WTC11 (cell line): ENCODE measurements around the gene LRRC74B.
"Not testable (repeated sequence)": the region's sequence is repeated elsewhere in the genome, so short reads cannot be mapped to it uniquely, and the experiment has no call there.

Experiments
- SP1 ChIP-seq: sonication (generic); formaldehyde crosslinking; conservative IDR thresholded peaks from 2 replicates; pipeline ENCODE4 v1.8.1; 2022; ENCODE audit warnings: missing genetic modification reagents
- TEAD1 ChIP-seq: sonication (generic); formaldehyde crosslinking; IDR thresholded peaks from 2 replicates; pipeline ENCODE4 v1.8.0; 2022; ENCODE audit warnings: mild to moderate bottlenecking, missing genetic modification reagents
- TEAD4 ChIP-seq: sonication (generic); formaldehyde crosslinking; IDR thresholded peaks from 2 replicates; pipeline ENCODE4 v1.8.0; 2022; ENCODE audit warnings: mild to moderate bottlenecking, missing genetic modification reagents
- ZNF263 ChIP-seq: sonication (generic); formaldehyde crosslinking; IDR thresholded peaks from 2 replicates; pipeline ENCODE4 v1.8.1; 2022; ENCODE audit warnings: low read depth, mild to moderate bottlenecking, moderate library complexity, missing genetic modification reagents
- TF ChIP-seq, protein P1 (sequence below): fragments of 200-600 bp; IDR thresholded peaks from 2 replicates; pipeline ENCODE4 v1.8.0; 2022; ENCODE audit warnings: antibody characterized with exemption
- TF ChIP-seq, protein P2 (sequence below): sonication (generic); formaldehyde crosslinking; IDR thresholded peaks from 2 replicates; pipeline ENCODE4 v1.8.0; 2022; ENCODE audit warnings: missing genetic modification reagents
- TF ChIP-seq, protein P3 (sequence below): sonication (generic); formaldehyde crosslinking; IDR thresholded peaks from 2 replicates; pipeline ENCODE4 v1.8.1; 2023; ENCODE audit warnings: mild to moderate bottlenecking, missing genetic modification reagents, borderline replicate concordance

DNA sequence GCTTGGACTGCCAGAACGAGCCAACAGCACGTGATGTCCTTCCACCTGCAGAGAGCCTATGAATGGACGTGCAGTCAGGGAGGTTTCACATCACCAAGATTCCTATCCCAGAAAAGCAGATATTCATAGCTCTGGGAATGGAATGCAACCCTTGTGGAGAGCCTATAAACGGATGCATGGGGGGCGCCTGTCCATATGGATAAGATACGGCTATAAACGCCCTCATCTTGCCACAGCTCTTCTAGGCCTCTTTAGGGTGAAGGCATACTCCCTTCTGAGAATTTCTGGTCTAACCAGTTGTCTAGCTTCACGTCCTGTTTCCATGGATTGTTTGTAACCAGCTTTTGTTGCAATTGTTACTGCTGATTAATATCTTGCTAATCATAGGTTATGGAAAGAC, 26.1 kb downstream of the LRRC74B start:
- not testable (repeated sequence) for TF ChIP-seq ZNF263 (CRISPR knock-in tag); TEAD4 (CRISPR knock-in tag); TEAD1 (CRISPR knock-in tag); SP1
- TF ChIP-seq, protein P1, sequence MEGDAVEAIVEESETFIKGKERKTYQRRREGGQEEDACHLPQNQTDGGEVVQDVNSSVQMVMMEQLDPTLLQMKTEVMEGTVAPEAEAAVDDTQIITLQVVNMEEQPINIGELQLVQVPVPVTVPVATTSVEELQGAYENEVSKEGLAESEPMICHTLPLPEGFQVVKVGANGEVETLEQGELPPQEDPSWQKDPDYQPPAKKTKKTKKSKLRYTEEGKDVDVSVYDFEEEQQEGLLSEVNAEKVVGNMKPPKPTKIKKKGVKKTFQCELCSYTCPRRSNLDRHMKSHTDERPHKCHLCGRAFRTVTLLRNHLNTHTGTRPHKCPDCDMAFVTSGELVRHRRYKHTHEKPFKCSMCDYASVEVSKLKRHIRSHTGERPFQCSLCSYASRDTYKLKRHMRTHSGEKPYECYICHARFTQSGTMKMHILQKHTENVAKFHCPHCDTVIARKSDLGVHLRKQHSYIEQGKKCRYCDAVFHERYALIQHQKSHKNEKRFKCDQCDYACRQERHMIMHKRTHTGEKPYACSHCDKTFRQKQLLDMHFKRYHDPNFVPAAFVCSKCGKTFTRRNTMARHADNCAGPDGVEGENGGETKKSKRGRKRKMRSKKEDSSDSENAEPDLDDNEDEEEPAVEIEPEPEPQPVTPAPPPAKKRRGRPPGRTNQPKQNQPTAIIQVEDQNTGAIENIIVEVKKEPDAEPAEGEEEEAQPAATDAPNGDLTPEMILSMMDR: not testable (repeated sequence)
- TF ChIP-seq, protein P2, sequence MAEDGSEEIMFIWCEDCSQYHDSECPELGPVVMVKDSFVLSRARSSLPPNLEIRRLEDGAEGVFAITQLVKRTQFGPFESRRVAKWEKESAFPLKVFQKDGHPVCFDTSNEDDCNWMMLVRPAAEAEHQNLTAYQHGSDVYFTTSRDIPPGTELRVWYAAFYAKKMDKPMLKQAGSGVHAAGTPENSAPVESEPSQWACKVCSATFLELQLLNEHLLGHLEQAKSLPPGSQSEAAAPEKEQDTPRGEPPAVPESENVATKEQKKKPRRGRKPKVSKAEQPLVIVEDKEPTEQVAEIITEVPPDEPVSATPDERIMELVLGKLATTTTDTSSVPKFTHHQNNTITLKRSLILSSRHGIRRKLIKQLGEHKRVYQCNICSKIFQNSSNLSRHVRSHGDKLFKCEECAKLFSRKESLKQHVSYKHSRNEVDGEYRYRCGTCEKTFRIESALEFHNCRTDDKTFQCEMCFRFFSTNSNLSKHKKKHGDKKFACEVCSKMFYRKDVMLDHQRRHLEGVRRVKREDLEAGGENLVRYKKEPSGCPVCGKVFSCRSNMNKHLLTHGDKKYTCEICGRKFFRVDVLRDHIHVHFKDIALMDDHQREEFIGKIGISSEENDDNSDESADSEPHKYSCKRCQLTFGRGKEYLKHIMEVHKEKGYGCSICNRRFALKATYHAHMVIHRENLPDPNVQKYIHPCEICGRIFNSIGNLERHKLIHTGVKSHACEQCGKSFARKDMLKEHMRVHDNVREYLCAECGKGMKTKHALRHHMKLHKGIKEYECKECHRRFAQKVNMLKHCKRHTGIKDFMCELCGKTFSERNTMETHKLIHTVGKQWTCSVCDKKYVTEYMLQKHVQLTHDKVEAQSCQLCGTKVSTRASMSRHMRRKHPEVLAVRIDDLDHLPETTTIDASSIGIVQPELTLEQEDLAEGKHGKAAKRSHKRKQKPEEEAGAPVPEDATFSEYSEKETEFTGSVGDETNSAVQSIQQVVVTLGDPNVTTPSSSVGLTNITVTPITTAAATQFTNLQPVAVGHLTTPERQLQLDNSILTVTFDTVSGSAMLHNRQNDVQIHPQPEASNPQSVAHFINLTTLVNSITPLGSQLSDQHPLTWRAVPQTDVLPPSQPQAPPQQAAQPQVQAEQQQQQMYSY: not testable (repeated sequence)
- TF ChIP-seq, protein P3, sequence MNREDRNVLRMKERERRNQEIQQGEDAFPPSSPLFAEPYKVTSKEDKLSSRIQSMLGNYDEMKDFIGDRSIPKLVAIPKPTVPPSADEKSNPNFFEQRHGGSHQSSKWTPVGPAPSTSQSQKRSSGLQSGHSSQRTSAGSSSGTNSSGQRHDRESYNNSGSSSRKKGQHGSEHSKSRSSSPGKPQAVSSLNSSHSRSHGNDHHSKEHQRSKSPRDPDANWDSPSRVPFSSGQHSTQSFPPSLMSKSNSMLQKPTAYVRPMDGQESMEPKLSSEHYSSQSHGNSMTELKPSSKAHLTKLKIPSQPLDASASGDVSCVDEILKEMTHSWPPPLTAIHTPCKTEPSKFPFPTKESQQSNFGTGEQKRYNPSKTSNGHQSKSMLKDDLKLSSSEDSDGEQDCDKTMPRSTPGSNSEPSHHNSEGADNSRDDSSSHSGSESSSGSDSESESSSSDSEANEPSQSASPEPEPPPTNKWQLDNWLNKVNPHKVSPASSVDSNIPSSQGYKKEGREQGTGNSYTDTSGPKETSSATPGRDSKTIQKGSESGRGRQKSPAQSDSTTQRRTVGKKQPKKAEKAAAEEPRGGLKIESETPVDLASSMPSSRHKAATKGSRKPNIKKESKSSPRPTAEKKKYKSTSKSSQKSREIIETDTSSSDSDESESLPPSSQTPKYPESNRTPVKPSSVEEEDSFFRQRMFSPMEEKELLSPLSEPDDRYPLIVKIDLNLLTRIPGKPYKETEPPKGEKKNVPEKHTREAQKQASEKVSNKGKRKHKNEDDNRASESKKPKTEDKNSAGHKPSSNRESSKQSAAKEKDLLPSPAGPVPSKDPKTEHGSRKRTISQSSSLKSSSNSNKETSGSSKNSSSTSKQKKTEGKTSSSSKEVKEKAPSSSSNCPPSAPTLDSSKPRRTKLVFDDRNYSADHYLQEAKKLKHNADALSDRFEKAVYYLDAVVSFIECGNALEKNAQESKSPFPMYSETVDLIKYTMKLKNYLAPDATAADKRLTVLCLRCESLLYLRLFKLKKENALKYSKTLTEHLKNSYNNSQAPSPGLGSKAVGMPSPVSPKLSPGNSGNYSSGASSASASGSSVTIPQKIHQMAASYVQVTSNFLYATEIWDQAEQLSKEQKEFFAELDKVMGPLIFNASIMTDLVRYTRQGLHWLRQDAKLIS (CRISPR knock-in tag): not testable (repeated sequence)
